ENCODE results near the gene CLEC10A.
A peak's percentile ranks its signal among the peaks of the same experiment; 100 is the strongest.

CLEC10A gene

GRCh38 chr17:7035591-7036368 is 44.3 kb downstream of the CLEC10A start, which contains the start of gene SLC16A13:
Gene SLC16A13, plus strand, starts transcription at chr17:7036015. Its CDS starts 368 bp downstream, at chr17:7036383.
- DNase-seq: peak; percentile 95

GRCh38 chr17:7034955-7035590 is 45.0 kb downstream of the CLEC10A start:
- no peak for DNase-seq

- no peak for DNase-seq
These were observed 50.4 kb downstream of the CLEC10A start for GRCh38 chr17:7029659-7030058.

GRCh38 chr17:7029096-7029495 is 51.0 kb downstream of the CLEC10A start:
- no peak for DNase-seq

GRCh38 chr17:7027335-7027734 is 52.7 kb downstream of the CLEC10A start:
- no peak for DNase-seq

GRCh38 chr17:7026471-7027115 is 53.5 kb downstream of the CLEC10A start:
- DNase-seq: no peak

- DNase-seq: no peak
These were observed 54.8 kb downstream of the CLEC10A start for GRCh38 chr17:7025245-7025644.

All from MV-4-11 (cell line).